SK-N-MC (cell line): ENCODE measurements around the gene PPM1L.
"Not testable (repeated sequence)": the region's sequence is repeated elsewhere in the genome, so short reads cannot be mapped to it uniquely, and the experiment has no call there.

Experiments
- DNase-seq: peaks from one replicate; pipeline ENCODE4 v3.0.0-alpha.2; 2011; ENCODE audit warnings: low read depth, low spot score
- H3K27ac ChIP-seq: fragments of 200-600 bp; sonication (generic); 2 replicates; pipeline ENCODE4 v1.5.1; 2016; ENCODE audit warnings: mixed run types
- H3K36me3 ChIP-seq: fragments of 200-600 bp; sonication (generic); 2 replicates; pipeline ENCODE4 v1.6.1; 2017; ENCODE audit warnings: antibody characterized with exemption, low read length, mixed read lengths; ENCODE audit not compliant: insufficient read depth
- H3K4me3 ChIP-seq: fragments of 200-600 bp; sonication (generic); 2 replicates; pipeline ENCODE4 v1.5.1; 2016
- H3K9ac ChIP-seq: fragments of 200-600 bp; sonication (generic); 2 replicates; pipeline ENCODE4 v1.8.0; 2017; ENCODE audit warnings: mixed run types, mixed read lengths; ENCODE audit not compliant: insufficient read length
- H3K9me3 ChIP-seq: fragments of 200-600 bp; sonication (generic); 2 replicates; pipeline ENCODE4 v1.6.1; 2017; ENCODE audit warnings: low read depth, mild to moderate bottlenecking, antibody characterized with exemption, low read length, moderate library complexity, mixed read lengths
- EZH2 ChIP-seq: fragments of 200-600 bp; sonication (generic); IDR thresholded peaks from one replicate; pipeline ENCODE4 v1.6.1; 2017; ENCODE audit warnings: antibody characterized with exemption
- FOXP2 ChIP-seq: optimal IDR thresholded peaks from 2 replicates; pipeline ENCODE3; 2011; ENCODE audit warnings: mild to moderate bottlenecking, moderate library complexity; ENCODE audit not compliant: insufficient read depth; ENCODE audit errors: extremely low read length, control extremely low read depth
- POLR2AphosphoS5 ChIP-seq: IDR thresholded peaks from 2 replicates; pipeline ENCODE4 v1.6.1; 2012; ENCODE audit warnings: mild to moderate bottlenecking, low read depth, low read length, borderline replicate concordance

Gene PPM1L

DNA sequence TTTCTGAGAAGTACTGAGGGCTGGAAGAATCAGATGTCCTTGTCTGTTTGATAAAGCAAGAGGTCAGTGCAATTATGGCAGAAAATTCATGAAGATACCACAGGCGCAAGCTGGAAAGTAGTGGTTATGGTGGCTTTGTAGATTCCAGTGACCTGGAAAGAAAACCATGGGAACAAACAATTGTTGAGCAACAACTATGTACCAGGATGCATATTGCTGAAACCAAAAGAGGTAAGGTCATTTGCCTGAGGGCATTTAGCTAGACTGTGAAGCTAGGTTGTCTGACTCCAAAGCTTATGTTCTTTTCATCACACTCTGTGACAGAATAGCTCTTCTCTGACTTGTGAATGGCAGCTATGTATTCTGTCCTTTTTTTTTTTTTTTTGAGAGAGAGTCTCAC lies 275.1 kb downstream of the PPM1L start:
- H3K27ac ChIP-seq, result no peak overlapping the region
- H3K9ac ChIP-seq, result no peak overlapping the region
- no peaks in the 10 kb centered on the region for H3K36me3 ChIP-seq
- no peak overlapping the region for H3K4me3 ChIP-seq
- no peak for DNase-seq
- H3K9me3 ChIP-seq, result no peaks in the 10 kb centered on the region
- no peak for TF ChIP-seq EZH2

DNA sequence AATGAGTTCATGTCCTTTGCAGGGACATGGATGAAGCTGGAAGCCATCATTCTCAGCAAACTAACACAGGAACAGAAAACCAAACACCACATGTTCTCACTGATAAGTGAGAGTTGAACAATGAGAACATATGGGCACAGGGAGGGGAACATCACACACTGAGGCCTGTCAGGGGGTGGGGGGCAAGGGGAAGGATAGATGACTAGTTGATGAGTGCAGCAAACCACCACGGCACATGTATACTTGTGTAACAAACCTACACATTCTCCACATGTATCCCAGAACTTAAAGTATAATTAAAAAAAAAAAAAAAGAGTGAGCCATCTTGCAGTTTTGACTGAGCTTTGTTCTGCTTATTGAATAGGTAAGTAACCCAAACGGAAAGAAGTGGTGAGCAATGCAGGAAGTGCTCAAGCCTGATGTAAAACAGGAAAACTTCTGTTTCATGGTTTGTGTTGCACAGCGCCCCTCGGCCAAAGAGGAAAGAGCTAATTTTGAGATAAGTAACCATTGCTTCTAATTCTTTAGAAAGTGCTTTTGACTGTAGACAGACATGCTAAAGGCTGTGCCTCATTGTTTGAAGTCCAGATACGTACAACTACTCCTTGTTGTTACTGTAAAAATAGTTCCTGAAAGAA lies 279.0 kb downstream of the PPM1L start:
- H3K4me3 ChIP-seq, H3K36me3 ChIP-seq, H3K27ac ChIP-seq, H3K9me3 ChIP-seq, H3K9ac ChIP-seq: not testable (repeated sequence)
- DNase-seq, result peak; percentile 22

DNA sequence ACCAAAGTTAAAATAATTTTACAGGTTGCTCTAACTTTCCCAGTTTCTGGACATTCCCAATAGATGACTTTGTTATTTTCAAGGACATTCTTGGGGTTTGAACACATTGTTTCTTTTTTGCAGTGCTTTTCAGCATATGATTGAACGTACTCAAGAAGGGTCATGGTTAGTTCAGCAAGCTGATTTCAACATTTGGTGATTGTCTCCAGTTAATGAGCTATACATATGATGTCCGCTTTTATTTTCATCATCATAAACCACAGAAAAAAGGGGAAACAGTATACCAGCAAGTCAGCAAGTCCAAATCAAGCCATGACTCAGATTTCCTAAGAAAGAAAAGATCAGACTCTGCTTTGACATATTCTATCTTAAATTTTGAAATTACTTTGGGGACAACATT lies 279.7 kb downstream of the PPM1L start:
- H3K4me3 ChIP-seq, result no peak overlapping the region
- TF ChIP-seq EZH2 (no peak), POLR2AphosphoS5 (no peak), FOXP2 (no peak)
- no peak overlapping the region for H3K27ac ChIP-seq
- DNase-seq, result no peak
- no peaks in the 10 kb centered on the region for H3K9me3 ChIP-seq
- no peak overlapping the region for H3K9ac ChIP-seq
- no peaks in the 10 kb centered on the region for H3K36me3 ChIP-seq

- no peak overlapping the region for H3K27ac ChIP-seq
- H3K9me3 ChIP-seq, result no peaks in the 10 kb centered on the region
- H3K36me3 ChIP-seq, result no peaks in the 10 kb centered on the region
- no peak for DNase-seq
- no peak overlapping the region for H3K4me3 ChIP-seq
- no peak for TF ChIP-seq POLR2AphosphoS5
- H3K9ac ChIP-seq, result no peak overlapping the region
These were observed 282.7 kb downstream of the PPM1L start for GRCh38 chr3:161038725-161039124.

GRCh38 chr3:161042023-161042501 lies 286.0 kb downstream of the PPM1L start:
- no peak for DNase-seq
- no peaks in the 10 kb centered on the region for H3K9me3 ChIP-seq
- TF ChIP-seq FOXP2, result no peak
- no peak for TF ChIP-seq POLR2AphosphoS5
- no peak for TF ChIP-seq EZH2
- no peak overlapping the region for H3K9ac ChIP-seq
- no peak overlapping the region for H3K4me3 ChIP-seq
- no peaks in the 10 kb centered on the region for H3K36me3 ChIP-seq
- H3K27ac ChIP-seq, result no peak overlapping the region

GRCh38 chr3:161043336-161044035 lies 287.5 kb downstream of the PPM1L start:
- TF ChIP-seq EZH2 (no peak), POLR2AphosphoS5 (no peak), FOXP2 (no peak)
- Histone ChIP-seq H3K4me3 (no peak overlapping the region), H3K9ac (no peak overlapping the region), H3K9me3 (no peaks in the 10 kb centered on the region), H3K27ac (no peak overlapping the region), H3K36me3 (no peaks in the 10 kb centered on the region)
- no peak for DNase-seq

- no peak overlapping the region for H3K27ac ChIP-seq
- TF ChIP-seq EZH2, result no peak
- TF ChIP-seq FOXP2, result no peak
- TF ChIP-seq POLR2AphosphoS5, result no peak
These were observed 293.7 kb downstream of the PPM1L start for GRCh38 chr3:161049683-161050248.

GRCh38 chr3:161050935-161051334 lies 294.9 kb downstream of the PPM1L start:
- Histone ChIP-seq H3K9me3 (no peaks in the 10 kb centered on the region), H3K27ac (no peak overlapping the region), H3K4me3 (no peak overlapping the region), H3K9ac (no peak overlapping the region), H3K36me3 (no peaks in the 10 kb centered on the region)
- DNase-seq, result no peak
- TF ChIP-seq POLR2AphosphoS5, result no peak
- TF ChIP-seq EZH2, result no peak
- TF ChIP-seq FOXP2, result no peak

More at GRCh38 chr3:161049683-161050248, 293.7 kb downstream of the PPM1L start:
- Histone ChIP-seq H3K4me3 (no peak overlapping the region), H3K9ac (no peak overlapping the region), H3K36me3 (no peaks in the 10 kb centered on the region), H3K9me3 (no peaks in the 10 kb centered on the region)
- DNase-seq, result no peak

DNA sequence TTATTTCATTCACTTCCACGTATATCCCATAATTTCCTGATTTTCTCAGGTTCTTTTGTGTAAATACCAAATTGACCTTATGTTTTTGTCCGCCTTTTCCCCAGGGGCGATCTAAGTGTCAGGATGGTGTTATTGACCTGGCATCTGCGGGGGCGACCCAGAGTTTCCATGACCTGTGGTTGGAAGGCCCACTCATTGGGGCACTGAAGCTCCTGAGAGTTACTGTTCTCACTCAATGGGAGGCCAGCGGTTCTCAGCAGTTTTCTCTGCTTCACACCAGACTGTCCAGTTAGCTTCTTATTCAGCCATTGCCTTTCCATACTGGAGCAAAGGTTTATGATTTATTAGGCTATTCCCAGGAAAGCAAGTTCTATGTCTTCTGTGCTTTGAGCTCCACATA lies 295.8 kb downstream of the PPM1L start:
- no peak for DNase-seq
- Histone ChIP-seq H3K36me3 (no peaks in the 10 kb centered on the region), H3K4me3 (no peak overlapping the region), H3K9me3 (no peaks in the 10 kb centered on the region), H3K9ac (no peak overlapping the region), H3K27ac (no peak overlapping the region)
- TF ChIP-seq POLR2AphosphoS5 (no peak), FOXP2 (no peak), EZH2 (no peak)
